Testis (tissue), 2 donors: ENCODE measurements around the gene FBN1.

Experiments
- POLR2A ChIP-seq: fragments of 450-650 bp; IDR thresholded peaks from one replicate; pipeline ENCODE4 v1.6.1; 2017; ENCODE audit warnings: antibody characterized with exemption, mild to moderate bottlenecking, moderate library complexity
- TF ChIP-seq, protein P1 (sequence below), 3 experiments: fragments of 450-650 bp in 2 of 3; fragments of 200-600 bp in 1 of 3; sonication (generic) in 1 of 3; IDR thresholded peaks; one replicate each; pipeline ENCODE4 v1.5.1; 2016 to 2019; ENCODE audit warnings: antibody characterized with exemption in 3 of 3, mild to moderate bottlenecking in 2 of 3, moderate library complexity in 1 of 3

DNA sequence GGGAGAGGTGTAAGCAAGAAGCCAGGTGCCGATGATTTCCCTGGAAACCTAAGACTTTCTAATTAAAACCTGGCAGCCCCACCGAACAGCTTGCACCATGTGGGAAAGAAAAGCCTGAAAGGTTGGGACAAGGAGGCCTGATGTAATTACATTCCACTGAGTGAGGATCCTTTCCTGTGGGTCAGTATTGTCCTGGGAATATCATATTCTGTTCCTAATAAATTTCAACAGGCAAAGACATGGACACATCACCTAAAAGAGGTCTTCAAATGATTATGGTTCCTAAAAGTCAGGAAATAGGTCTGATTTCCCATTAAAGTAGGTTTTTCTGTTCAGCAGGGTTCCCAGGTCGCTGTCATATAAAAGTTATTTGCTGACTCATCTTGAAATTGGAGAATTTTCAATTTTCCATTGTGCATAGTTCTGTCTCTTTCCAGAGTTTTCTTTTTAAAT lies 255.8 kb downstream of the FBN1 start:
- TF ChIP-seq, protein P1, sequence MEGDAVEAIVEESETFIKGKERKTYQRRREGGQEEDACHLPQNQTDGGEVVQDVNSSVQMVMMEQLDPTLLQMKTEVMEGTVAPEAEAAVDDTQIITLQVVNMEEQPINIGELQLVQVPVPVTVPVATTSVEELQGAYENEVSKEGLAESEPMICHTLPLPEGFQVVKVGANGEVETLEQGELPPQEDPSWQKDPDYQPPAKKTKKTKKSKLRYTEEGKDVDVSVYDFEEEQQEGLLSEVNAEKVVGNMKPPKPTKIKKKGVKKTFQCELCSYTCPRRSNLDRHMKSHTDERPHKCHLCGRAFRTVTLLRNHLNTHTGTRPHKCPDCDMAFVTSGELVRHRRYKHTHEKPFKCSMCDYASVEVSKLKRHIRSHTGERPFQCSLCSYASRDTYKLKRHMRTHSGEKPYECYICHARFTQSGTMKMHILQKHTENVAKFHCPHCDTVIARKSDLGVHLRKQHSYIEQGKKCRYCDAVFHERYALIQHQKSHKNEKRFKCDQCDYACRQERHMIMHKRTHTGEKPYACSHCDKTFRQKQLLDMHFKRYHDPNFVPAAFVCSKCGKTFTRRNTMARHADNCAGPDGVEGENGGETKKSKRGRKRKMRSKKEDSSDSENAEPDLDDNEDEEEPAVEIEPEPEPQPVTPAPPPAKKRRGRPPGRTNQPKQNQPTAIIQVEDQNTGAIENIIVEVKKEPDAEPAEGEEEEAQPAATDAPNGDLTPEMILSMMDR (IDR thresholded peaks at IDR 0.05) = no peak
- TF ChIP-seq POLR2A = no peak
